HG02870 (cell line): ENCODE measurements around the gene WWP2.

Experiments used
- ATAC-seq: cut with Tn5 transposase; IDR thresholded peaks from one replicate; pipeline ENCODE4 v1.9.1; 2021; ENCODE audit warnings: mild to moderate bottlenecking, moderate library complexity; ENCODE audit not compliant: unreplicated experiment

WWP2 gene

DNA sequence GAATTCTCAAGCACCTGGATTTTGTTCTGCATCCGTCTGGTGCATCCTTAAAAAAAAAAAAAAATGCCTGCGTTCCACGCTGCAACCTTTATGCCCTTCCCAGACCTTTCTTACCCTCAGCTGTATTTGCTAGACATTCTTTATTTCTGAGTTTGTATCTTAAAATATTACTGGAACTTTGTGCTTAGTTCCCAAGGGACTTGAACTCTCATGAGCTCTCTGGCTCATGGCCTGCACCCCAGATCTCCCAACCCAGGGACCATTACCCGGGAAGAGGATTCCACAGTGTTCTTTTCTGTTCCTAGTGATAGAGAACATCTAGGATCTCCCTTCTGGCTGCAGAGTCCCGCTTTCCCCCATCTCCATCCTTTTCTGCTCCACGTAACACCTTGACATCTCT lies 160.1 kb downstream of the WWP2 start:
- no peak for ATAC-seq

DNA sequence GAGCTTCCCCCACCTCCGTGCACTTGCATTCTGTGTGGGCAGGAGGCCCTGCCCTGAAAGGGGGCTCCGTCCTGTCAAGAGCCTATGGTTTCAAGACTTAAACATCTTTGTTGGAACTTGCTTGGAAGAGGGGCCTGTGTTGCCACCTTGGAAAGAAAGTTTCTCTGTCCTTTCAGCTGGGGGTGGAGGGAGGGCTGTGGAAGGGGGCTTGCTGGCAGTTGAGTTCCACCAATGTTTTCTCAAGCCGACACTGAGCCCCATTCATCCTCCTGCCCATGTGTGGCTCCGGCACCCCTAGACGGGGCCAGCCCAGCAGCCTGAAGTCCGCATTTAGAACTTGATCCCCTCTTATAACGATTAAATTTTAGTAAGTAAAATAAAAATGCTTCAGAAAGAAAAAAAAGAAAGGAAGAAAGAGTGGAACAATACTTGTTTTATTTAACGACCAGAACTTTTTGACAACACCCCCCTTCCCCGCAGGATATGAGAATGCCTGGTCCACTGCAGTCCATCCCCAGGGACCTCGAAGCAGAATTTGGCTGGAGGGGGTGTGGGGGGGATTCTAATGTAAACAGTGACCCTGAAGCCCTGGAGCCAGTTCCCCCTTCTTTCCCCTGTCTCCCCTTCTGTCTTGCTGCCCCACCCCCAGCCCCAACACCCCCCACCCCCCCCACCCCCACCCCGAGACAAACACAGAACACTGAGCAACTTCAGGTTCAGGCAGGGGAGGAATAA lies 162.1 kb downstream of the WWP2 start:
- no peak for ATAC-seq

DNA sequence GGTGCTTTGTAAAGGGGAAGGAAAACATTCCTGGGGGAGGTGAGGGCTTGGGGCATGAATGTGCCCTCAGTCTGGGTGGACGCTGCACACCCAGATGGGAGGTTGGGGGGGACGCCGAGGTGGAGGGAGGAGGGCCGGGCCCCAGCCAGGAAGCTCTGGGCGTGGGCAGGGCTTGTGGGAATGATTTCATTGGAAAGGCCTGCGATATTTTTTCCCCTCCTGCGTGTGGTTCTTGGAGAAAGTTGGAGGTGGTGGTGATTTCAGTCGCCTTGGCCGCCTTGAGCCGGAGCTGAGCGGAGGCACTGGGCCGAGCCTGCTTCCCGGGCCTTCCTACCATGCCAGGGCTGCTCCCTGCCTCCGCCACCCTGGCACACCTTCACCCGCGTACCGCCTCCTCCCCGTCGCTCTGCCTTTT lies 162.7 kb downstream of the WWP2 start:
- ATAC-seq = no peak

DNA sequence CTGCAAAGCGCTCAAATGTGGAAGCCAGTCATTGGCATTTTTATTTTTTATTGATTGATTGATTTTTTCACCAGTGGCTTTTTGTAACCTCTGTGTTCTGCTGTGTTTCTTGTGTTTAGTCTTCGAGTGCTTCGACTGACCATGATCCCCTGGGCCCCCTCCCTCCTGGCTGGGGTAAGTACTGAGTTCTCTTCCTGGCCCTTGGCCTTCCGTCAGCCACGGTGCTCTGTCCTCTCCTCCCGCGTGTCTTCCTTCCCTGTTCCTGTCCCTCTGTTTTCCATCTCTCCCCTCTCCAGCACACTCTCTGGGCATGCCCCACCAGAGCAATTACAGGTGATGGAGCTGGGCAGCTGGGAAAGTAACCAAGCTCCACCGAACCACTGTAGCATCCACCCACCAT lies 163.2 kb downstream of the WWP2 start:
- ATAC-seq = no peak

DNA sequence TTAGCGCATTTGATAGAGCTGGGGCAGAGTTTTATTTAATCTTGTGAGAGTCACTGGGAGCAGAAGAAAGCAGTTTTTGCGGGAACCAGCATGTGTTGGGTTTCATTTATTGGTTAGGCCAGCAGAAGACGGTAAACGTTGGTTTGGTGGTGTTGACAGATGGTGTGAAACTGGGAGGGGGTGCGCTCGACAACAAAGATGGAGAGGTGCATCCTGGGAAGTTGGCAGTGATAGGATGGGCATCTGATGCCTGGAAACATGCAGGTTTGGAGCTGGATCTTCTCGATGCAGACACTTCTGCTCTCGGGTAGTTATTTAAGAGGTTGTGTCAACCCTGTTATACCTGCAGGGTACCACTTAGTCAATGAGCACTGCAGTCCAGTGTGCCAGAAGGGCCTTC lies 164.1 kb downstream of the WWP2 start:
- ATAC-seq = no peak

DNA sequence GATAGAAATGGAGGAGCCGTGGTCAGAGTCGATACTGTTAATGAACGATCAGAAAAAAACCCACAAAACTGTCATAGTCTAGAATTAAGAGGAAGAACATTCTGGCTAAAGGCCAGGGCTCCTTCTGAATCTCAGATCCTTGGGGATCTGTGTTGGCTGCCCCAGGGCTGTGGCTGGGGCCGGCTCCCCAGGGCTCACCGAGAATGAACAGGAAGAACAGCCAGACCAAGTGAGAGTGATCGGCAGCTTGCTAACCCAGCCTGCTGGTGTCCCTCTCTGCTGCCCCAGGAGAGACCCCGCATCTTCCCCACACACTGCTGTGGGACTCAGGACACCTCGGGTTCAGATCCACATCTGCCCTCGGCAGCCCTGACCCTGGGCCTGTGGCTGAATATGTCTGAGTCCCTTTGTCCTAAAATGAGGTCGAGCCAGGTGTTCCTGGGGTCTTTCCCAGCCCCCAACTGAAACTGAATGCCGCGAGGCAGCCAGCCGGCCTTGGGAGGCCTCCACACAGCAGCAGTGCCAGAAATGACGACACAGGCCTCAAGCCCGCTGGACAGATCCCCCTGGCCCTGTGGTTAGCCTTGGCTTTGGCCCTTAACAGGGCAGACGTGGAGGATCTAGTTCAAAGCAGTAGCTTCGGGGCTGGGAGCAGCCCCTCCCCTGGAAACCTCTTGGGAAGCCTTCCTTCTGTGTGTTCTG lies 165.1 kb downstream of the WWP2 start:
- ATAC-seq = no peak

DNA sequence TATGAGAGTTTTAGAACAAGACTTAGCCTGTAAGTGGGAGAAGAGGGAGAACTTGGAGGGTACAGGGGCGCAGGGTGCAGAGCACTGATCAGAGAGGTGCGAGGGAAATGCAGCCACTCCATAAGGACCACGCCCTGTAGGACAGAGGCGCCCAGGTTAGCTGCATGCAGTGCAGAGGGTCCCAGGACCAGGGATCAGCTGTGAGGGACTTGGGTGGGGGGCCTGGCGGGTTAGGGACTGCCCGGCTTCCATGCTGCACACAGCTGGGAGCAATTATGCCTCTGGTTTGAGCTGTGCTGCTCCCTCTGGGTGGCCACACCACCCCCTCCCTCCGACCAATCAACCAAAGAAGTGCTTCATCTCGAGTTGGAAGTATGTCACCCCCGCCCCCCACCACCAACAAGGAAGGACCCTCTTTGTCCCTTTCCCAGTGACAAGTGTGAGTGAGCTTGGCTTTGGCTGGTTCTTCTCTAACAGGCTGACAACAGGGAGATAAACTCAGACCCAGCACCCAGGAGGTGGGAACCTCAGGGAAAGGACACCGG lies 166.8 kb downstream of the WWP2 start:
- ATAC-seq = no peak

DNA sequence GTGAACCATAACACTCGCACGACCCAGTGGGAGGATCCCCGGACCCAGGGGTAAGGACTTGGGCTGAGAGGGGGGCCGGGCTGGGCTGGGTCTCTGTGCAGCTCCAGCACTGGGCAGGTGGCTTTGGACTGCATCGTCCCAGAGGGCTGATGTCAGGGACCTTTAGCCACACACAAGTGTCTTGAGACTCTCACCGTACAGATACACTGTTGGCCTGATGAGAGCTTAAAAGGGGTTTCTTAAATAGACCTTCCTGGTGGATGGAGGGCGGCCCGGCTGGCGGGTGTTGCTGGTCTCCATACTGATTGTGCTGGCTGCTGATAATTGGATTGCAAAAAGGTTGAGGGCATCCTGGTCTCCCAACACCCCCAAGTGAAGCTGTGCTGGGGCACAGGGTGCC lies 167.3 kb downstream of the WWP2 start:
- ATAC-seq = no peak

DNA sequence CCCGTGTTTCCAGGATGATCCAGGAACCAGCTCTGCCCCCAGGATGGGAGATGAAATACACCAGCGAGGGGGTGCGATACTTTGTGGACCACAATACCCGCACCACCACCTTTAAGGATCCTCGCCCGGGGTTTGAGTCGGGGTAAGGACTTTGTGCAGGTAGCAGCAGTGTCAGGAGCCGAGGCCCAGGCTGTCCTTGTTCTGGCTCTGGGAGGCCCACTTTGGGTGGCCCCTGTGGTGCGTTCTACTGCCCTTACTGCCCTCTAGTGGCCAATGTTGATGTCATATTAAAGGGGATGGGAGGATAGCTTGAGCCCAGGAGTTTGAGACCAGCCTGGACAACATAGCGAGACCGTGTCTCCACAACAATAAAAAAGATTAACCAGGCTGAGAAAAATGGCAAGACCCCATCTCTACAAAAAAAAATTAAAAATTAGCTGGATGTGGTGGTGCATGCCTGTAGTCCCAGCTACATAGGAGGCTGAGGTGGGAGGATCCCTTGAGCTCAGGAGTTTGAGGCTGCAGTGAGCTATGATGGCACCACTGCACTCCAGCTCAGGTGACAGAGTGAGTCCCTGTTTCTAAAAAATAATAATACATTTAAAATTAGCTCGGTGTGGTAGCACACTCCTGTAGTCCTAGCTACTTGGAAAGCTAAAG lies 168.1 kb downstream of the WWP2 start:
- no peak for ATAC-seq

DNA sequence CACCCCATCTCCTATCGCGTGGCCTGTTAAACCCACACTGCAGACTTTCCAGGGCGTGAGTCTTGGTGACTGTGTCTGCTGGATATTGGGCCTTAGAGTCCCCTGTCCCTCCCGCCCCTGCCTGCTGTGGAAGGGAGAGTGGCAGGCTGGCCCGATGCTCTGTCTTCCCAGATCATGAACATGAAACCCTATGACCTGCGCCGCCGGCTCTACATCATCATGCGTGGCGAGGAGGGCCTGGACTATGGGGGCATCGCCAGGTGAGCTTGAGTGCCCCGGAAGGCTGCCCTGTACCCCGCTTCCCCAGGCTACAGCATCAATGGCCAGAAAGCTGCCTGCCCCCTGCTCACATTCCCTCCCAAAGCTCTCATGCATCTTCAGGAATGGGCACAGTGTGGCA lies 169.5 kb downstream of the WWP2 start:
- ATAC-seq = no peak

DNA sequence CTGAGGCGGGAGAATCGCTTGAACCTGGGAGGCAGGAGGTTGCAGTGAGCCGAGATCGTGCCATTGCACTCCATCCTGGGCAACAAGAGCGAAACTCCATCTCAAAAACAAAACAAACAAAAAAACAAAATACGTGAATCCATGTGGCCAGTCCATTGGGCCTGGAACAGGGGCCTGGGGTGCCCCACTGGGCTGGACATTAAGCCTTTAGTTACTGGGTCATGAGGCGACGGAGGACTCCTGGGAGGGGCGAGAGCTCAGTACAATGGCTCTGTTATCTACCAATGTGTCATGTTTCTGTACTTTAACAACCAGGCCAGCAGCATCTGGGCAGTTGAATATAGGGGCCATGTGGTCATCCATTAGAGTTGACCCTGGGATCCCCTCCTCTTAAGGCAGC lies 170.1 kb downstream of the WWP2 start:
- ATAC-seq = no peak

DNA sequence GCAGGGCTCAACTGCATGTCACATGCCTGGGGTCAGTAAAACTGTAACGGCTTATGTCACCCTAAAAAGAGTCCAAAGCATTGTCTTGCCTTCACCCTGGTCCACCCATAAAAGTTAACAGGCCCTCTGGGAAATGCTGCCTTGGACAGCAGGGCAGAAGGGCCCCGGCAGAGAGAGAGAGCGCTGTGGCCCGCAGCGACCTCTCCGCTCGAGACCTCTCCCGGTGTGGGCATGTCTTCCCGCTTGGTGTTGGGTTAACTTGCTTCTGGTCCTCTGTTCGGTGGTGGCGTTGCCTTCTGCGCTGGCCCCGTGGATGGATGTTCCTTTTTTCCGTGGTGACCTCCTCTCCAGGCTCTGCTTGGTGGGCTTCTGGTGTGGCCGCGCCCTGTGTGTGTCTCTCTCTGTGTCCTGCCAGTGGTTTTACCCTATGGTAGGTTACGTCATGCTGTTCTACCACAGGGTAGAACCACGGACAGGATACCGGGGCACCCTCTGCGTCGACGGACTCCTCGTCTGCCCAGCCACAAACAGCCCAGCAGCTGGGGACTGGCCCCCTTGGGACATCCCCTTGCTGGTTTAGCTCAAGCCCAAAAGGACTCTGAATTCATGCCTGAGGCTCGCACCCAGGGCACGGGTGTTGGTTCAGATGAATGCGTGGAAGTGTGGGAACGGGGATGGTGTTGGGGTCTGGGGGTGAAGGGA lies 170.7 kb downstream of the WWP2 start:
- ATAC-seq = no peak

DNA sequence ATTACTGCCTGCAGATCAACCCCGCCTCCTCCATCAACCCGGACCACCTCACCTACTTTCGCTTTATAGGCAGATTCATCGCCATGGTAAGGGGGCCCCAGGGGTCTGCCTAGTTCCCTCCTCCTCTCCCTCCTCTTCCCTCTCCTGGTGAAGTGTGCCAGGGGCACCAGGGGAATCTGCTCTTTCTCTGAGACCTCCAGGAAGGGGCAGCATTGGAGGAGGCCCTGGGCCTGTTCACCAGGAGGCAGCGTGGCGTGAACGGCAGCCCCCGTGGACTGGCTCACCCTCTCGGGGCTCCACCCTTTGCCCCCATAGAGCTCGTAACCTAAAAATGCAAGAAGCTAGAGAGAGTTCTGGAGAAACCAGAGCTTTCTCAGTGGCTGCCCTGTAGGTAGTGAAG lies 171.9 kb downstream of the WWP2 start:
- ATAC-seq = no peak

DNA sequence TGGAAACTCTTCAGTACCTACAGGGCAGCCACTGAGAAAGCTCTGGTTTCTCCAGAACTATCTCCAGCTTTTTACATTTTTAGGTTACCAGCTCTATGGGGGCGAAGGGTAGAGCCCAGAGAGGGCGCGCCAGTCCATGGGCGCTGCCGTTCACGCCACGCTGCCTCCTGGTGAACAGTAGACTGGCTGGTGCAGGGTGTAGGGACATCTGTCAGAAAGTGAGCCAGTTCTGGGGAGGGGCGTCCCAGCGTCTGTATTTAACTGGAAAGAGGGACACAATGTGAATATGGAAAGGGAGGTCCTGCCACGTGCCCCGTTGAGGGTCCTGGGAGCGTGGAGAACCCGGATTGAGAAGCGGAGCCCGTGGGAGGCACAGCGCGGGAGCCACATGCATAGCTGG lies 172.6 kb downstream of the WWP2 start:
- no peak for ATAC-seq

DNA sequence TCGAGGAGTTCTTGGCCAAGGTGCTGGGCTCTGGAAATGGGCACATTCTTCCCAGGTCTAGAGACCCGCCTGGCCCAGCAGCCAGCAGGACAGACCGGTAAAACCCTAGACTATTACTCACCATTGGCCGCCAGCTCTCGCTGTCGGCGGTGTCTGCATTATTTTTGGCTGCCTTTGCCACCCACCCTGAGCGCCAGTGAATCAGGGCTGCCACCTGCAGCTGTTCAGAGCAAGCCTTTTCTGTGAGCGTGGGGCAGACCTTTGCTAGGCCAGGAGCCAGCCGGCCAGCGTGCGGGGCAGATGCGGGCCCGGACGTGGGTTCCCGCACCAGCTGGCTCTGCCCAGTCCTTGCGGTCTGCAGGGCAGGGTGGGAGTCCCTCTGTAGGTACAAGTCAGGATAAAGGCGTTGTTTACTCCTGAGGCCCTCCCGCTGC lies 173.2 kb downstream of the WWP2 start:
- ATAC-seq = no peak

DNA sequence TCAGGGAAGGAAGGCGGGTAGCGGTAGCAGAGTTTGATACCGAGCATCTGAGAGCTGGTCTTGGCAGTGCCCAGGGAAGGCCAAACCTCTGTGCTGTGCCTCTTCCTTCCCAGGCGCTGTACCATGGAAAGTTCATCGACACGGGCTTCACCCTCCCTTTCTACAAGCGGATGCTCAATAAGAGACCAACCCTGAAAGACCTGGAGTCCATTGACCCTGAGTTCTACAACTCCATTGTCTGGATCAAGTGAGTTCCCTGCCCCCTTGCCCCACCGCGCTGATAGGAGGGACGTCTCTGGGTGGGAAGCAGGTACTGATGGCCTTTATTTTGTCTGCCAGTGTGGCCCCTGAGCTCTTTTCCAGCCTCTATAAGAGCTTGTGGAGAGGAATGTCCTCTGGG lies 173.6 kb downstream of the WWP2 start:
- no peak for ATAC-seq

DNA sequence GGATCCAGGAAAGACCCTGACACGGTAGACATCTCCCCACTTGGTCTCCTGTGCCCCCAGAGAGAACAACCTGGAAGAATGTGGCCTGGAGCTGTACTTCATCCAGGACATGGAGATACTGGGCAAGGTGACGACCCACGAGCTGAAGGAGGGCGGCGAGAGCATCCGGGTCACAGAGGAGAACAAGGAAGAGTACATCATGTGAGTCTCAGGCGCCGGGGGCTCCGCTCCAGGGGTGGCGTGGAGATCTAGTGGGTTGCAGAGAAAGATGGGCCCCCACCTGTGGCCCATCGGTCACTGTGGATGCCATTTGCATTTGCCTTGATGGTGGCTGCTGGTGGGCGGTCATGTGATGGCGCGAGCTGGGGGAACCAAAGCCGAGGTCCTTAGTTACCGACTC lies 174.1 kb downstream of the WWP2 start:
- no peak for ATAC-seq

DNA sequence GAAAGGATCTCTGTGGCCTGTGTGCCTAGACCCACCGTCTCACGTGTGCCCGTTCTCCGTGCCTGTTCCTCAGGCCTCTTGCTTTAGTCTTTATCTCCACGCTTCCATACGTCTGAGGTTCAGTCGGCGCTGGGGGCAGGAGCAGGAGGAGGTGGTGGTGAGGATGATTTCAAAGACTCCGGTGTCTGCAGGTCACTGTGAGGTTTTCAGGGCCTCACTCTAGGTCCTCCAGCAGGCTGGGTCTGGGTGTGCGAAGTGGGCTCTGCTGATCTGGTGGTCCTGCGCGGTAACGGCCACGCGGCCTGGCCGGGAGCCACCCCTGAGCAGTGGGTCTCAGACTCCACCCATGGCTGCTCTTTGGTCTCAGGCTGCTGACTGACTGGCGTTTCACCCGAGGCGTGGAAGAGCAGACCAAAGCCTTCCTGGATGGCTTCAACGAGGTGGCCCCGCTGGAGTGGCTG lies 174.6 kb downstream of the WWP2 start:
- ATAC-seq = no peak

DNA sequence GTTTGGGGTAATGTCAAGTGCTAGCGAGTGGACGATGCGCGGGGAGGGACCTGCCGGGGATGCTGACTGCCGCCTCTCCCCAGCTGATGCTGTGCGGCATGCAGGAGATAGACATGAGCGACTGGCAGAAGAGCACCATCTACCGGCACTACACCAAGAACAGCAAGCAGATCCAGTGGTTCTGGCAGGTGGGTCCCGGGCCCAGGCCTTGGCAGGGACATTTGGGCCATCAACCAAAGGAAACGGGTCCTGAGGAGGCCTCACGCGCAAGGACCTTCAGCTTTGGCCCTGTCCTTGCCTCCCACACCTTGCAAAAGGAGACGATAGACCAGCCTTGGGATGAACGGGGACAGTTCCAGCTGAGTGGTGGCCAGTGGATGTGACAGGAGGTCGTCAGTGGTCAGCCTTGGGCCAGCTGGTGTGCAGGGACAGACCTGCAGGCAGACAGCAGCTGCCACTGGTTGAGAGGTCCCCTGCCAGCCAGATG lies 175.4 kb downstream of the WWP2 start:
- ATAC-seq = no peak

DNA sequence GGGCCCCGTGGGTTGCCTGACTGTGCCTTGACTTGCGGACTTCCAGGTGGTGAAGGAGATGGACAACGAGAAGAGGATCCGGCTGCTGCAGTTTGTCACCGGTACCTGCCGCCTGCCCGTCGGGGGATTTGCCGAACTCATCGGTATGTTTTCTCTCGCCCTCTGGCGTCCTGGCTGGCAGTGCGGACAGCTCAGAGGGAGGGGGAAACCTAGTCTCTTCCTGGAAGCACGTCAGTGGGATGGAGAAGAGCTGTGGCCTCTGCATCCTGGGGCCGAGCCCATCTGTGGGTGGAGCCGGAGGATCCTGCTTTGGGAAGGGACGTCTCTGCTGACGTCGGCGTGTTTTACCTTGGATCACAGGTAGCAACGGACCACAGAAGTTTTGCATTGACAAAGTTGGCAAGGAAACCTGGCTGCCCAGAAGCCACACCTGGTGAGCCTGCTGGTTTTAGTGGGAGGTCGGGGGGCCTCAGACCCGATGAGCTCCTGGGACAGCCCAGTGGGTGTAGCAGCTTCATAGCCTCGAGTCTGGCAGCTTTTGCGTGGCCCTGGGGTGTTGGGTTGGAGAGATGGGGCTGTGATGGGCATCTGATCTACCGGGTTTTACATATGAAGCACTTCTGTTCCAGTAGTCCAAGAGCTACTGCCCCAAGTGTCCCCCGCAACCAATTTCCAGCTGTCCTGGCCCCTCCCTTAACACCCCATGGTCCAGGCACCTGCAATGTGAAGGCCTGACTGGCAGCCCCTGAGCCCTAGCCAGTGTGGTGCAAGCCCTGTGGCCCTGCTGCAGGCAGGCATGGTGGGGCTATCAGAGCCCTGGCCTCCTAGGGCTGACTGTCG lies 177.1 kb downstream of the WWP2 start:
- ATAC-seq = no peak
